Measurements from ENCODE around the gene NSF. TPM values are rescaled to one million over a fixed set of nuclear protein-coding genes. Genes with fewer than 3 reads are reported as not detected.

The NSF gene
- total and polyA plus RNA-seq, 2 donors (not counting 1 experiment from before 2014, with no cell fraction given): 65.5 to 66.7 TPM

DNA sequence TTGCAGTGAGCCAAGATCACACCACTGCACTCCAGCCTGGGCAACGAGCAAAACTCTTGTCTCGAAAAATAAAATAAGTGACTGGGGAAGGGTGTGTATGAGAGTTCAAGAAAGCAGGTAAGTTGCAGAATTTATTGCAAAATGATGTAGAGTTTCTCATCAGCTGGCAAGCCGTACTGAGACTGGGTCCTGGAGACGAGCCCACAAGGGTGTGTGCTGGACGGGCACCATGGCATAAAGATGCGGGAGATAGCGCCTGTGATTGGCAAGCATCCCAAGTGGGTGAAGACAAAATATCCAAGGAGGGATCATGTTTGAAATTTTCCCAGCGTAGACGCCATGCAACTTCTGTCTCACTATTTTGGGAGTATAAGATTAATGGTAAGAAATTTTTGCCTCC lies 168.7 kb downstream of the NSF start:
- H2AFZ ChIP-seq (ENCODE audit: low read length): no peak overlapping the region
- no peaks in the 10 kb centered on the region for H3K36me3 ChIP-seq (ENCODE audit: control insufficient read depth, insufficient read depth, low read length)
- H3K4me1 ChIP-seq (ENCODE audit: control insufficient read depth, extremely low read depth, insufficient read depth, low read length): no peaks in the 10 kb centered on the region
- no peak for TF ChIP-seq EZH2 (IDR thresholded peaks at IDR 0.05; ENCODE audit: low read length, missing control alignments)
- TF ChIP-seq, protein P1, sequence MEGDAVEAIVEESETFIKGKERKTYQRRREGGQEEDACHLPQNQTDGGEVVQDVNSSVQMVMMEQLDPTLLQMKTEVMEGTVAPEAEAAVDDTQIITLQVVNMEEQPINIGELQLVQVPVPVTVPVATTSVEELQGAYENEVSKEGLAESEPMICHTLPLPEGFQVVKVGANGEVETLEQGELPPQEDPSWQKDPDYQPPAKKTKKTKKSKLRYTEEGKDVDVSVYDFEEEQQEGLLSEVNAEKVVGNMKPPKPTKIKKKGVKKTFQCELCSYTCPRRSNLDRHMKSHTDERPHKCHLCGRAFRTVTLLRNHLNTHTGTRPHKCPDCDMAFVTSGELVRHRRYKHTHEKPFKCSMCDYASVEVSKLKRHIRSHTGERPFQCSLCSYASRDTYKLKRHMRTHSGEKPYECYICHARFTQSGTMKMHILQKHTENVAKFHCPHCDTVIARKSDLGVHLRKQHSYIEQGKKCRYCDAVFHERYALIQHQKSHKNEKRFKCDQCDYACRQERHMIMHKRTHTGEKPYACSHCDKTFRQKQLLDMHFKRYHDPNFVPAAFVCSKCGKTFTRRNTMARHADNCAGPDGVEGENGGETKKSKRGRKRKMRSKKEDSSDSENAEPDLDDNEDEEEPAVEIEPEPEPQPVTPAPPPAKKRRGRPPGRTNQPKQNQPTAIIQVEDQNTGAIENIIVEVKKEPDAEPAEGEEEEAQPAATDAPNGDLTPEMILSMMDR (conservative IDR thresholded peaks at IDR 0.05 in 1 of 2, IDR thresholded peaks at IDR 0.05 in 1 of 2; ENCODE audit: low read depth in 1 of 2, low read length in 2 of 2): no peak
- H3K9me3 ChIP-seq (ENCODE audit: control insufficient read depth, insufficient read depth, low read depth, low read length): no peaks in the 10 kb centered on the region
- no peak for DNase-seq (ENCODE audit: low read depth in 2 of 2)
- no peak overlapping the region for H3K4me3 ChIP-seq (replicated peaks in 1 of 4; ENCODE audit: control extremely low read depth in 1 of 4, insufficient read depth in 1 of 4, low read depth in 3 of 4, low read length in 4 of 4)
- H3K79me2 ChIP-seq (ENCODE audit: control insufficient read depth, insufficient read depth, low read length): no peaks in the 10 kb centered on the region
- H4K20me1 ChIP-seq (ENCODE audit: control insufficient read depth, extremely low read depth, insufficient read depth, low read length): no peaks in the 10 kb centered on the region
- H3K27ac ChIP-seq (ENCODE audit: insufficient read depth, low read length): no peak overlapping the region
- H3K4me2 ChIP-seq (ENCODE audit: extremely low read depth, insufficient read depth, low read length): no peak overlapping the region
- H3K27me3 ChIP-seq (ENCODE audit: control insufficient read depth, insufficient read depth, low read length): no peaks in the 10 kb centered on the region
- H3K9ac ChIP-seq (ENCODE audit: insufficient read depth, low read length): no peak overlapping the region

DNA sequence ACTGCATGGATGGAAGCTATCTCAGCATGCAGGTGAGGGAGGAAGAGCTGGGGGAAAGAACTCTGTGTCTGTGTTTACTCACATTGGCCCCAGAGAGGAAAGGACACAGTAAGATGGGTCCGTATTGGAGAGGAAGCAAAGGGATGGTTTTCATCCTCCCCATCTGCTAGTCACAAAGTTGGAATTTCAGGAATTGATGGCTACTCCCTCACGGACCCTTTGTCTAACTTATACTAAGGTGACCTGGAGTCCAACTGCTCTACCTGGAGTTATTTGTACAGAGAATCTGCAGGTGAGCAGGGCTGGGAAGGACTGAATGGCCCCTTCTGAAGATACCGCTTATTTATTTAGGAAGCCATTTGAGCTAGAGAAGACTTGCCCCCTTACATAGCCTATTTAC lies 172.9 kb downstream of the NSF start:
- H3K4me2 ChIP-seq (ENCODE audit: extremely low read depth, insufficient read depth, low read length): no peak overlapping the region
- no peaks in the 10 kb centered on the region for H4K20me1 ChIP-seq (ENCODE audit: control insufficient read depth, extremely low read depth, insufficient read depth, low read length)

DNA sequence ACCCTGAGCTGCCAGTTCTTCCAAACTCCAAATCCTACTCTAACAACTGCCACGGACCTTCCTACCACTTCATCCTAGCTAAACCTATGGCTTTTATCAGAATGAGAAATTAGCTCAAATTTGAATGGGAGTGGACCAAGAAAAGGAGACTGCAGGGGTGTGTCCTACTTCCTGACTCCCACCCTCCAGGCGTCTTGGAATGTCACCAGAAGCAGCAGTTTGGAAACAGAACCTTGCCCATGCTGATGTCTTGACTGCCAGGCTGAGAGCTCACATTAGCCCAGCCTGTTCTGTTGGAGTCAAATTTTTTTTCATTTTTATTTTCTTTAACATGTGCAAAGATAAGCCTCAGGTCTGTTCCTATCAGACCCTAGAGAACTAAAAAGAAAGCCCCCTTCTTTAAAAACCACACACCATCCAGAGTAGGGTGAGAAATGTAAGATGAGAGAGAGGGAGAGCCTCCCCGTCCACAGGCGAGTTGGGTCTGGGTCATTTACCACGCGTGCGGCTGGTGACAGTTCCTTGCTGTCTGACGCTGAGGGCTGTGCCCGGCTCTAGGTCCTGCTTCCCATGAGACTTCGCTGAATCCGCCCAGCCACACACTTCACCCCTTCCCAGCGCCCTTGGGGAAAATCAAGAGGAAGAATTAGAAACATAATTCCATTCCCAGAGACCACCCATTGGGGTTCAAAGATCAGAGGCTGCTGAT lies 173.7 kb downstream of the NSF start:
- DNase-seq (ENCODE audit: low read depth in 2 of 2): no peak
- H3K27ac ChIP-seq (ENCODE audit: insufficient read depth, low read length): peak overlapping the region; percentile 26
- no peak overlapping the region for H3K4me2 ChIP-seq (ENCODE audit: extremely low read depth, insufficient read depth, low read length)
- H3K36me3 ChIP-seq (ENCODE audit: control insufficient read depth, insufficient read depth, low read length): peaks cover 1% of the 10 kb centered on the region
- no peak overlapping the region for H2AFZ ChIP-seq (ENCODE audit: low read length)
- no peaks in the 10 kb centered on the region for H4K20me1 ChIP-seq (ENCODE audit: control insufficient read depth, extremely low read depth, insufficient read depth, low read length)
- H3K27me3 ChIP-seq (ENCODE audit: control insufficient read depth, insufficient read depth, low read length): no peaks in the 10 kb centered on the region
- no peak overlapping the region for H3K9ac ChIP-seq (ENCODE audit: insufficient read depth, low read length)
- peaks cover 12% of the 10 kb centered on the region for H3K4me1 ChIP-seq (ENCODE audit: control insufficient read depth, extremely low read depth, insufficient read depth, low read length)
- H3K79me2 ChIP-seq (ENCODE audit: control insufficient read depth, insufficient read depth, low read length): no peaks in the 10 kb centered on the region
- no peak for TF ChIP-seq EZH2 (IDR thresholded peaks at IDR 0.05; ENCODE audit: low read length, missing control alignments)
- TF ChIP-seq, protein P1 (conservative IDR thresholded peaks at IDR 0.05 in 1 of 2, IDR thresholded peaks at IDR 0.05 in 1 of 2; ENCODE audit: low read depth in 1 of 2, low read length in 2 of 2): no peak
- no peaks in the 10 kb centered on the region for H3K9me3 ChIP-seq (ENCODE audit: control insufficient read depth, insufficient read depth, low read depth, low read length)
- H3K4me3 ChIP-seq (replicated peaks in 1 of 4; ENCODE audit: control extremely low read depth in 1 of 4, insufficient read depth in 1 of 4, low read depth in 3 of 4, low read length in 4 of 4): no peak overlapping the region

More for the DNA sequence above, 172.9 kb downstream of the NSF start:
- peaks cover 12% of the 10 kb centered on the region for H3K4me1 ChIP-seq (ENCODE audit: control insufficient read depth, extremely low read depth, insufficient read depth, low read length)
- peaks cover 1% of the 10 kb centered on the region for H3K36me3 ChIP-seq (ENCODE audit: control insufficient read depth, insufficient read depth, low read length)
- H3K4me3 ChIP-seq (replicated peaks in 1 of 4; ENCODE audit: control extremely low read depth in 1 of 4, insufficient read depth in 1 of 4, low read depth in 3 of 4, low read length in 4 of 4): no peak overlapping the region
- no peak overlapping the region for H3K27ac ChIP-seq (ENCODE audit: insufficient read depth, low read length)
- no peak for DNase-seq (ENCODE audit: low read depth in 2 of 2)
- TF ChIP-seq, protein P1 (conservative IDR thresholded peaks at IDR 0.05 in 1 of 2, IDR thresholded peaks at IDR 0.05 in 1 of 2; ENCODE audit: low read depth in 1 of 2, low read length in 2 of 2): no peak
- TF ChIP-seq EZH2 (IDR thresholded peaks at IDR 0.05; ENCODE audit: low read length, missing control alignments): no peak
- no peak overlapping the region for H3K9ac ChIP-seq (ENCODE audit: insufficient read depth, low read length)
- H2AFZ ChIP-seq (ENCODE audit: low read length): no peak overlapping the region
- no peaks in the 10 kb centered on the region for H3K9me3 ChIP-seq (ENCODE audit: control insufficient read depth, insufficient read depth, low read depth, low read length)
- no peaks in the 10 kb centered on the region for H3K79me2 ChIP-seq (ENCODE audit: control insufficient read depth, insufficient read depth, low read length)
- H3K27me3 ChIP-seq (ENCODE audit: control insufficient read depth, insufficient read depth, low read length): no peaks in the 10 kb centered on the region
